Heart left ventricle (tissue), 16 donors: ENCODE measurements around the gene HAPLN2. TPM values are rescaled to one million over a fixed set of nuclear protein-coding genes. Genes with fewer than 3 reads are reported as not detected.
"Not testable (repeated sequence)": the region's sequence is repeated elsewhere in the genome, so short reads cannot be mapped to it uniquely, and the experiment has no call there.

Experiments
- ATAC-seq, 4 donors: fragments of 200-7000 bp; cut with Tn5 transposase; one replicate each; pipeline ENCODE4 v1.9.1; 2020 to 2022; ENCODE audit warnings: moderate library complexity in 4 of 4, mild to moderate bottlenecking in 3 of 4, moderate number of reproducible peaks in 1 of 4
- DNase-seq, 5 donors: peaks; one replicate each; pipeline ENCODE4 v3.0.0-alpha.2; 2020
- H3K27ac ChIP-seq, 12 donors: fragments of 200-600 bp; sonication (generic) in 4 of 12; one replicate each; pipeline versions ENCODE4 v1.5.0 to v1.8.0; 2016 to 2022; ENCODE audit warnings: mild to moderate bottlenecking in 2 of 12
- H3K27me3 ChIP-seq, 9 donors: fragments of 200-600 bp; sonication (generic) in 2 of 9; one replicate each; pipeline versions ENCODE4 v1.5.1 to v1.8.0; 2016 to 2022; ENCODE audit warnings: mild to moderate bottlenecking in 3 of 9
- H3K36me3 ChIP-seq, 9 donors: fragments of 200-600 bp; sonication (generic) in 2 of 9; one replicate each; pipeline versions ENCODE4 v1.5.0 to v1.8.0; 2018 to 2022; ENCODE audit warnings: mild to moderate bottlenecking in 2 of 9
- H3K4me1 ChIP-seq, 12 donors: fragments of 200-600 bp; sonication (generic) in 4 of 12; one replicate each; pipeline versions ENCODE4 v1.5.0 to v1.8.0; 2016 to 2022; ENCODE audit warnings: mild to moderate bottlenecking in 3 of 12
- H3K4me3 ChIP-seq, 12 donors: fragments of 200-600 bp; sonication (generic) in 4 of 12; one replicate each; pipeline versions ENCODE4 v1.5.0 to v1.8.0; 2017 to 2022; ENCODE audit warnings: mild to moderate bottlenecking in 9 of 12, moderate library complexity in 4 of 12
- H3K9me3 ChIP-seq, 12 donors: fragments of 200-600 bp; sonication (generic) in 4 of 12; one replicate each; pipeline versions ENCODE4 v1.5.0 to v1.8.0; 2016 to 2022; ENCODE audit warnings: mild to moderate bottlenecking in 1 of 12
- POLR2A ChIP-seq, 2 donors: fragments of 450-650 bp; IDR thresholded peaks; one replicate each; pipeline ENCODE4 v1.6.1; 2017; ENCODE audit warnings: antibody characterized with exemption in 2 of 2, mild to moderate bottlenecking in 2 of 2, moderate library complexity in 2 of 2
- WGBS, 4 donors: extraction: QIAGEN DNeasy Blood & Tissue Kit in 2 of 4; methylation state at CpG; one replicate each; pipeline versions ENCODE4 v1.1.5 to v1.1.7; 2013 to 2018; 5-methylcytosine and 5-hydroxymethylcytosine counted together
- intact Hi-C, 10 donors: fragments of 100-400 bp; cut with DNase I; formaldehyde crosslinking; loops; one replicate each; pipeline versions ENCODE4 v1.11.1 to v1.14.2; 2022
- polyA plus RNA-seq, 2 donors: library from polyadenylated mRNA; stranded (reverse); fragments of 200-250 nt; gene quantifications; one replicate each; pipeline ENCODE4 v1.2.3, GENCODE V29; 2013
- total RNA-seq, 9 donors: library from RNA; depleted of rRNA in 2 of 9; stranded (reverse); fragments of >200 nt in 2 of 9; fragmentation: NEBNext Ultra II Directional in 3 of 9; extraction: Animal tissue kit (Norgen Biotek cat#: 25700) in 3 of 9; gene quantifications; one replicate each; pipeline versions ENCODE4 v1.1.0 to v1.2.4, GENCODE V29; 2016 to 2023
- TF ChIP-seq, protein P1 (sequence below), 12 donors: fragments of 200-600 bp; sonication (generic) in 4 of 12; IDR thresholded peaks; one replicate each; pipeline versions ENCODE4 v1.5.0 to v1.8.0; 2018 to 2022; ENCODE audit warnings: antibody characterized with exemption in 12 of 12, mild to moderate bottlenecking in 5 of 12
- donor health status: ischemic (EF 13 %, LVEDD 7.1; RV severe dilation, severe dysfunction).
- donor health status: healthy with polysubstance abuse.
- donor health status: DM: no; HTN: yes; CAD: no.
- donor health status: DM: no; HTN: no; CAD: no.
- donor health status: ischemic (EF 25% LVEDD 6.9; RV normal size, moderate dysfunction).
- donor health status: ischemic (EF 25% LVEDD 5.7; RV mildly dilated, moderate dysfunction).
- donor health status: healthy.
- donor health status: DM: yes; HTN: yes; CAD: no.
- donor health status: ischemic (EF 35%, LVEDD 5.7; RV mildly dilated, moderate dysfunction).
- donor health status: nonischemic (EF 11% LVEDD 7.7; RV severe dilation, severe dysfunction).
- donor health status: DM: yes; HTN: yes; CAD: no.
- donor health status: PGD.
- donor health status: ischemic (EF 29% LVEDD 5.4; RV normal size, mild dysfunction).
- donor health status: nonischemic (EF 23%, LVEDD 6.1; RV moderate dilation, normal function).

HAPLN2 gene
- total and polyA plus RNA-seq, 11 donors: 0.52 to 3.0 (median 1.1) TPM

DNA sequence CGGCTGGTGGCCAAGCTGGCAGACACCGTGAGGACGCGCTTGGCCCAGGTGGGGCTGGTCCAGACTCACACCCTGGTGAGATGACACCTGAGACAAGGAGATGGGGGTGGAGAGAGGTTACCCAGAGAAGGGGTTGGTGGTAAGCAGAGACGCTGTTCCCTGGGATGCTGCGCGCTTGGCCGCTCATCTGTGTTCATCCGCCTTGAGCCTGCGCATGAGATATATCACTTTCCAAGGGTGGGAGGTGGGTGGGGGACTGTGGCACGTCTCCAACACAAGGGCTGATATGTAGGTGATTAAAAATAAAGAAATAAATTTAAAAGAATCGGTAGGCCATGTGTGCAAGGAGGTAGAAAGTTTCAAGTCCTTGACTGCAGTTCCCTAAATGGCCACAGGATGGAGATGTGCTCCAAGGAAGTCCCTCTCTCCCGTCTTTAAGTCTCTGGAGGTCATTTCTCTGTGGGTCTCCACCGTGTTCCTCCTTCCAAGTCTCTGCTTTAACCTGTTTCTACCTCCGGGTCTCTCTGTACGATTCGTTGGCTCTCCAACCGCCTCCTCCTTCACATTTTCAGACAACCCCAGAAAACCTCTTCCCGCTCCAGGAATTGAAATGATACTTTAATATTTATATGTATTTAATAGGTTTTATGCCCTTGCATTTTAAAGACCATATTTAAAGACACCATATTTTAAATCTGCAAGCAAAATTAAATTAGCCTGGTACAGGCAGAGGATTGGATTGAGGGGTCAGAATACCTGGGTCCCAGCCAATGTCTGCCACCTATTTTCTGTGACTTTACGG, 35.2 kb upstream of the HAPLN2 start:
- H3K9me3 ChIP-seq: no peaks in the 10 kb centered on the region
- H3K4me1 ChIP-seq: peaks cover 0 to 7% (median 0%) of the 10 kb centered on the region in 12 donors
- ATAC-seq (peak in 3 of 4 donors; percentile 27 to 55 (median 54)), DNase-seq (peak in 4 of 5 donors; percentile 63 to 70 (median 66))
- 54 to 58% (median 57%) methylated on average over 20 of the region's 20 CpGs for WGBS, 4 donors
- H3K36me3 ChIP-seq: no peaks in the 10 kb centered on the region
- H3K27me3 ChIP-seq: no peaks in the 10 kb centered on the region
- TF ChIP-seq POLR2A (IDR thresholded peaks at IDR 0.05): no peak
- TF ChIP-seq, protein P1, sequence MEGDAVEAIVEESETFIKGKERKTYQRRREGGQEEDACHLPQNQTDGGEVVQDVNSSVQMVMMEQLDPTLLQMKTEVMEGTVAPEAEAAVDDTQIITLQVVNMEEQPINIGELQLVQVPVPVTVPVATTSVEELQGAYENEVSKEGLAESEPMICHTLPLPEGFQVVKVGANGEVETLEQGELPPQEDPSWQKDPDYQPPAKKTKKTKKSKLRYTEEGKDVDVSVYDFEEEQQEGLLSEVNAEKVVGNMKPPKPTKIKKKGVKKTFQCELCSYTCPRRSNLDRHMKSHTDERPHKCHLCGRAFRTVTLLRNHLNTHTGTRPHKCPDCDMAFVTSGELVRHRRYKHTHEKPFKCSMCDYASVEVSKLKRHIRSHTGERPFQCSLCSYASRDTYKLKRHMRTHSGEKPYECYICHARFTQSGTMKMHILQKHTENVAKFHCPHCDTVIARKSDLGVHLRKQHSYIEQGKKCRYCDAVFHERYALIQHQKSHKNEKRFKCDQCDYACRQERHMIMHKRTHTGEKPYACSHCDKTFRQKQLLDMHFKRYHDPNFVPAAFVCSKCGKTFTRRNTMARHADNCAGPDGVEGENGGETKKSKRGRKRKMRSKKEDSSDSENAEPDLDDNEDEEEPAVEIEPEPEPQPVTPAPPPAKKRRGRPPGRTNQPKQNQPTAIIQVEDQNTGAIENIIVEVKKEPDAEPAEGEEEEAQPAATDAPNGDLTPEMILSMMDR (IDR thresholded peaks at IDR 0.05): peak; percentile 86 to 98 (median 93)
- intact Hi-C loops: loop anchor here (1.0 to 5.0 kb wide), 7 partner anchors 23 to 77 kb away; no protein-coding TSS in a partner anchor
- no peak overlapping the region for H3K4me3 ChIP-seq
- no peak overlapping the region for H3K27ac ChIP-seq

DNA sequence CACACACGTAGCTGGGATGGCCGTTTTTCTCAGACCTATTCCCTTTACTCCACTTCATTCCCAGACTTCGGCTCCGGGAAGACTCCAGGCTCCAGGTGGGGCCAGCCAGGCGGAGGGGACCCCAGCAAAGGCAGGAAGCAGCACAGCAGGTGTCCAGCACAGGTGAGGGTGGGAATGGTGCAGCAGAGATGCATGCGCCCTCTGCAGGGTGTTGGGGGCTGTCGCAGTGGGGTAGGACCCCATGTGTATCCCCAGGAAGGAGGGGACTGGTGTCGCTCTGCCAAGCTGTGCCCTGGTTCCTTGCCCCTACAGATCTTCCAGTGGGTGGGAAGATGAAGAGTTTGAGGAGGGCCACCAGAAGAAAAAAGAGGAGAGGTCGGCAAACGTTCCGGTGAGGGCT, 34.4 kb upstream of the HAPLN2 start:
- ATAC-seq (no peak), DNase-seq (no peak)
- no peaks in the 10 kb centered on the region for H3K36me3 ChIP-seq
- no peak overlapping the region for H3K27ac ChIP-seq
- H3K9me3 ChIP-seq: no peaks in the 10 kb centered on the region
- intact Hi-C loops: loop anchor here in 9 of 10 donors (1.0 to 5.0 kb wide), 7 partner anchors 22 to 78 kb away; no protein-coding TSS in a partner anchor
- no peak for TF ChIP-seq POLR2A (IDR thresholded peaks at IDR 0.05)
- TF ChIP-seq, protein P1 (IDR thresholded peaks at IDR 0.05): no peak
- no peaks in the 10 kb centered on the region for H3K27me3 ChIP-seq
- WGBS, 4 donors: 45 to 53% (median 45%) methylated on average over 10 to 11 of the region's 11 CpGs
- no peak overlapping the region for H3K4me3 ChIP-seq
- peaks cover 0 to 7% (median 0%) of the 10 kb centered on the region in 12 donors for H3K4me1 ChIP-seq

DNA sequence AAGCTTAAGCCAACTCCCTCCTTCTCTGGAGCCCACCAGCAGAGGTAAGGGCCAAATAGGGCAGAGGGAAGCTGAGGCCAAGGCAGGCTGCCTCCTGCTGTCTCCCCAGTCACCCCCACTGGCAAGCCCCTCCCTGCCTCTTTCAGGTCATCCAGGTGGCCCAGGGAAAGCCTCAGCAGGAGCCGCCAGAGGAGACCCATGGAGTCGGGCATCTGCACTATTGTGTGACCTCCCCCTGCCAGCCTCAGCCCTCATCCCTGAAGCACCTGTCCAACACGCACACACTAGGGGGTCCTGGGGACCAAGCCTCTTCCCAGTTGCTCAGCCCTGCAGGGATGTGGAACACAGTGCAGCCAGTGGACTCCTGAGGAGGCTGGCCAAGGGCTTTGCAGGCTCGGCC, 32.9 kb upstream of the HAPLN2 start:
- ATAC-seq (no peak), DNase-seq (no peak)
- H3K4me3 ChIP-seq: no peak overlapping the region
- intact Hi-C loops: no loop called here
- peaks cover 0 to 11% (median 5%) of the 10 kb centered on the region in 12 donors for H3K4me1 ChIP-seq
- TF ChIP-seq POLR2A (IDR thresholded peaks at IDR 0.05): no peak
- TF ChIP-seq, protein P1 (IDR thresholded peaks at IDR 0.05): no peak
- H3K36me3 ChIP-seq: no peaks in the 10 kb centered on the region
- H3K27me3 ChIP-seq: no peaks in the 10 kb centered on the region
- H3K27ac ChIP-seq: no peak overlapping the region
- WGBS, 4 donors: 69 to 95% (median 75%) methylated on average over 2 to 4 of the region's 4 CpGs
- no peaks in the 10 kb centered on the region for H3K9me3 ChIP-seq

DNA sequence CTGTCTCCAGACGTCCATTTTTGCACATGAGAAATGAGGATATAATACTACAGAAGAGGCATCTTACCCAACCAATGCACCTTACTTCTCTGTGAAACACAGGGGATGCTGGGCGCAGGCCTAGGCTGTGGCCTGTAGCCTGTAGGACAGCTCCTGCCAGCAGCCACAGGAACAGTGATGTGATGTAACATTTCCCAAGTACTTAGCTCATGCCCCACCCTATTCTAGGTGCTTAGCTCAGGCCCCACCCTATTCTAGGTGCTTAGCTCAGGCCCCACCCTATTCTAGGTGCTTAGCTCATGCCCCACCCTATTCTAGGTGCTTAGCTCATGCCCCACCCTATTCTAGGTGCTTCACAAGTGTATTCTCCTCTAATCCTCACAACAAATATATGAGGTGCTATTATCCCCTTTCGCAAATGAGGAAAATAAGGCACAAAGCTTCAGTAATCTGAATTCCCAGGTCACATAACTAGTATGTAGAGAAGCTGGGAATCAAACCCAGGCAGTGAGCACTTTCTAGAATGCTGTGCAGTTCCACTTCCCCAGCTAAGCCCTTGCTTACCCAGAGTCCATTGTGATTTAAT, 32.2 kb upstream of the HAPLN2 start:
- 84 to 96% (median 94%) methylated on average over 3 of the region's 3 CpGs for WGBS, 4 donors
- DNase-seq: no peak
- Histone ChIP-seq H3K9me3 (no peaks in the 10 kb centered on the region), H3K4me3 (no peak overlapping the region), H3K4me1 (peaks cover 0 to 15% (median 6%) of the 10 kb centered on the region in 12 donors), H3K27ac (no peak overlapping the region), H3K36me3 (no peaks in the 10 kb centered on the region), H3K27me3 (no peaks in the 10 kb centered on the region)
- TF ChIP-seq, protein P1 (IDR thresholded peaks at IDR 0.05): no peak
- no peak for ATAC-seq
- intact Hi-C loops: no loop called here

DNA sequence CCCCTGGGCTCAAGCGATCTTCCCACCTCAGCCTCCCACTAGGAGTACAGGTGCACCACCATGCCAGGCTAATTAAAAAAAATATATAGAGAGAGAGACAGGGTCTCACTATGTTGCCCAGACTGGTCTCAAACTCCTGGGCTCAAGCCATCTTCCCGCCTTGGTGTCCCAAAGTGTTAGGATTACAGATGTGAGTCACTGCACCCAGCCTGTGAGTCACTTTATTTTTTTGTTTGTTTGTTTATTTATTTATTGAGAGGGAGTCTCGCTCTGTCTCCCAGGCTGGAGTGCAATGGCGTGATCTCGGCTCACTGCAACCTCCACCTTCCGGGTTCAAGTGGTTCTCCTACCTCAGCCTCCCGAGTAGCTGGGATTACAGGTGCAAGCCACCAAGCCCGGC, 31.3 kb upstream of the HAPLN2 start:
- H3K9me3 ChIP-seq, DNase-seq, H3K27ac ChIP-seq, H3K36me3 ChIP-seq, H3K4me3 ChIP-seq, intact Hi-C loops, ATAC-seq, H3K27me3 ChIP-seq: not testable (repeated sequence)
- peaks cover 0 to 22% (median 13%) of the 10 kb centered on the region in 12 donors for H3K4me1 ChIP-seq
- 87 to 95% (median 91%) methylated on average over 8 of the region's 8 CpGs for WGBS, 4 donors
